H1 (cell line): ENCODE measurements around the gene ST6GALNAC3. TPM values are rescaled to one million over a fixed set of nuclear protein-coding genes. Genes with fewer than 3 reads are reported as not detected.

ENCODE experiments used
- CTCF ChIA-PET: fragments of 300-600 bp; sonication (Branson Sonifier 250); formaldehyde crosslinking; loops from one replicate; lab custom pipeline; 2021; ENCODE audit not compliant: partially characterized antibody; lab: Charles Lee
- POLR2A ChIA-PET: fragments of 300-600 bp; sonication (Branson Sonifier 250); formaldehyde crosslinking; loops from one replicate; lab custom pipeline; 2021; ENCODE audit warnings: inconsistent platforms; ENCODE audit not compliant: partially characterized antibody; lab: Charles Lee
- DNase-seq, 2 experiments: peaks; one replicate each; pipeline versions ENCODE4 v3.0.0 to v3.0.0-alpha.2; 2010 to 2022; ENCODE audit warnings: low spot score in 2 of 2, low read depth in 1 of 2, mixed read lengths in 1 of 2
- FAIRE-seq: peaks from 2 replicates; lab custom pipeline; 2011; peaks lifted over from hg19 to GRCh38; lab: Jason Lieb, UNC
- H2AFZ ChIP-seq: 2 replicates; pipeline ENCODE4 v1.8.1; 2012; ENCODE audit warnings: low read length, inconsistent platforms
- H2AK5ac ChIP-seq: 2 replicates; pipeline ENCODE4 v1.6.1; 2013; ENCODE audit warnings: low read depth, low read length
- H2BK120ac ChIP-seq: replicated peaks from 2 replicates; pipeline ENCODE3; 2013; ENCODE audit warnings: low read depth, low read length, inconsistent platforms
- H2BK12ac ChIP-seq: 2 replicates; pipeline ENCODE4 v1.6.1; 2013; ENCODE audit warnings: low read depth, low read length
- H2BK15ac ChIP-seq: 2 replicates; pipeline ENCODE4 v1.6.1; 2013; ENCODE audit warnings: low read length
- H2BK20ac ChIP-seq: 2 replicates; pipeline ENCODE4 v1.6.1; 2013; ENCODE audit warnings: low read length
- H2BK5ac ChIP-seq: 2 replicates; pipeline ENCODE4 v1.6.1; 2013; ENCODE audit warnings: low read depth, low read length
- H3K14ac ChIP-seq: 2 replicates; pipeline ENCODE4 v1.6.1; 2013; ENCODE audit warnings: inconsistent platforms; ENCODE audit not compliant: insufficient read length
- H3K18ac ChIP-seq: 2 replicates; pipeline ENCODE4 v1.6.1; 2013; ENCODE audit warnings: low read length; ENCODE audit errors: extremely low read depth
- H3K23ac ChIP-seq: 2 replicates; pipeline ENCODE4 v1.6.1; 2013; ENCODE audit warnings: inconsistent platforms; ENCODE audit not compliant: insufficient read length
- H3K23me2 ChIP-seq: 2 replicates; pipeline ENCODE4 v1.6.1; 2013; ENCODE audit warnings: low read depth, low read length
- H3K27ac ChIP-seq: 2 replicates; pipeline ENCODE4 v1.6.1; 2011; ENCODE audit warnings: low read depth, low read length, inconsistent platforms
- H3K27me3 ChIP-seq, 4 experiments: replicated peaks in 1 of 4; 1 replicate in 1 of 4; 2 replicates in 3 of 4; pipeline versions ENCODE4 v1.6.1 to v1.8.1; 2011 to 2013; ENCODE audit warnings: low read length in 3 of 4, mild to moderate bottlenecking in 3 of 4, inconsistent platforms in 2 of 4, mixed read lengths in 2 of 4, moderate library complexity in 1 of 4; ENCODE audit not compliant: control insufficient read depth in 3 of 4, insufficient read depth in 3 of 4; ENCODE audit errors: extremely low read depth in 1 of 4
- H3K36me3 ChIP-seq, 4 experiments: 2 replicates each; pipeline versions ENCODE4 v1.6.1 to v1.8.1; 2011 to 2013; ENCODE audit warnings: mild to moderate bottlenecking in 4 of 4, low read length in 3 of 4, moderate library complexity in 2 of 4, control low read depth in 1 of 4, inconsistent platforms in 1 of 4; ENCODE audit not compliant: insufficient read depth in 4 of 4, control insufficient read depth in 2 of 4
- H3K4ac ChIP-seq: replicated peaks from 2 replicates; pipeline ENCODE3; 2013; ENCODE audit warnings: low read length, low read depth, mixed read lengths, inconsistent platforms; ENCODE audit not compliant: insufficient read length
- H3K4me1 ChIP-seq, 4 experiments: replicated peaks in 1 of 4; 1 replicate in 1 of 4; 2 replicates in 3 of 4; pipeline versions ENCODE4 v1.6.1 to v1.8.1; 2011 to 2013; ENCODE audit warnings: low read length in 3 of 4, inconsistent platforms in 2 of 4, mixed read lengths in 1 of 4; ENCODE audit not compliant: insufficient read depth in 4 of 4, control insufficient read depth in 3 of 4
- H3K4me2 ChIP-seq, 2 experiments: 2 replicates each; pipeline versions ENCODE4 v1.6.1 to v1.8.1; 2011 to 2013; ENCODE audit warnings: low read depth in 2 of 2, low read length in 2 of 2, control low read depth in 1 of 2, inconsistent platforms in 1 of 2, mild to moderate bottlenecking in 1 of 2; ENCODE audit not compliant: insufficient read depth in 1 of 2
- H3K4me3 ChIP-seq, 4 experiments: fragments of 200-600, 300-600 bp in 1 of 4; sonication (generic), shearing (Covaris generic), sonication (Bioruptor Twin) in 1 of 4; 2 replicates each; pipeline versions ENCODE4 v1.5.1 to v1.8.1; 2011 to 2016; ENCODE audit warnings: low read length in 4 of 4, low read depth in 3 of 4, control low read depth in 2 of 4, inconsistent platforms in 2 of 4, mild to moderate bottlenecking in 2 of 4, mixed read lengths in 1 of 4, moderate library complexity in 1 of 4; ENCODE audit not compliant: insufficient read depth in 2 of 4; ENCODE audit errors: extremely low read depth in 1 of 4
- H3K56ac ChIP-seq: replicated peaks from 2 replicates; pipeline ENCODE3; 2013; ENCODE audit warnings: low read depth, mild to moderate bottlenecking, mixed read lengths, low read length, inconsistent platforms; ENCODE audit not compliant: insufficient read length
- H3K79me1 ChIP-seq: 2 replicates; pipeline ENCODE4 v1.6.1; 2013; ENCODE audit warnings: low read depth, low read length, control low read depth
- H3K79me2 ChIP-seq, 2 experiments: 2 replicates each; pipeline versions ENCODE4 v1.6.1 to v1.8.1; 2012 to 2013; ENCODE audit warnings: low read length in 2 of 2, mild to moderate bottlenecking in 2 of 2, inconsistent platforms in 1 of 2; ENCODE audit not compliant: insufficient read depth in 2 of 2, control insufficient read depth in 1 of 2
- H3K9ac ChIP-seq, 4 experiments: replicated peaks in 1 of 4; 1 replicate in 1 of 4; 2 replicates in 3 of 4; pipeline versions ENCODE4 v1.6.1 to v1.8.1; 2011 to 2013; ENCODE audit warnings: low read depth in 3 of 4, low read length in 3 of 4, control low read depth in 2 of 4, mild to moderate bottlenecking in 2 of 4, moderate library complexity in 2 of 4, inconsistent platforms in 1 of 4; ENCODE audit errors: extremely low read depth in 1 of 4
- H3K9me3 ChIP-seq, 2 experiments: 2 replicates each; pipeline versions ENCODE4 v1.6.1 to v1.8.1; 2012 to 2013; ENCODE audit warnings: mild to moderate bottlenecking in 2 of 2, moderate library complexity in 2 of 2, control low read depth in 1 of 2, inconsistent platforms in 1 of 2, low read depth in 1 of 2, low read length in 1 of 2, mixed read lengths in 1 of 2; ENCODE audit not compliant: insufficient read depth in 2 of 2
- H4K20me1 ChIP-seq, 2 experiments: replicated peaks in 1 of 2; 2 replicates each; pipeline versions ENCODE3 to v1.8.1; 2011 to 2013; ENCODE audit warnings: inconsistent platforms in 2 of 2, low read length in 2 of 2, mild to moderate bottlenecking in 1 of 2; ENCODE audit not compliant: insufficient read depth in 2 of 2, control insufficient read depth in 1 of 2
- H4K5ac ChIP-seq: 2 replicates; pipeline ENCODE4 v1.6.1; 2013; ENCODE audit warnings: low read length, low read depth, mixed read lengths, inconsistent platforms; ENCODE audit not compliant: insufficient read length
- H4K8ac ChIP-seq: 2 replicates; pipeline ENCODE4 v1.8.0; 2013; ENCODE audit warnings: mild to moderate bottlenecking, moderate library complexity, low read length, inconsistent platforms; ENCODE audit not compliant: insufficient read depth; ENCODE audit errors: extremely low read depth
- H4K91ac ChIP-seq: replicated peaks from 2 replicates; pipeline ENCODE3; 2013; ENCODE audit warnings: low read length, mixed read lengths, inconsistent platforms; ENCODE audit not compliant: insufficient read length
- ASH2L ChIP-seq: fragments of 200-600, 300-600 bp; sonication (generic); IDR thresholded peaks from one replicate; pipeline ENCODE4 v1.7.1; 2017; ENCODE audit warnings: low read length
- CTCF ChIP-seq, 3 experiments: IDR thresholded peaks; 1 replicate in 2 of 3; 2 replicates in 1 of 3; pipeline versions ENCODE4 v1.5.1 to v1.6.1; 2011; ENCODE audit warnings: low read length in 3 of 3, mild to moderate bottlenecking in 3 of 3, inconsistent platforms in 2 of 3, low read depth in 1 of 3, moderate library complexity in 1 of 3; ENCODE audit not compliant: insufficient read depth in 1 of 3; ENCODE audit errors: control extremely low read depth in 1 of 3
- E2F6 ChIP-seq: IDR thresholded peaks from 2 replicates; pipeline ENCODE4 v1.6.1; 2012; ENCODE audit warnings: inconsistent platforms
- HDAC6 ChIP-seq: IDR thresholded peaks from one replicate; pipeline ENCODE4 v1.7.1; 2012; ENCODE audit warnings: low read depth, mild to moderate bottlenecking, inconsistent platforms, low read length, moderate library complexity
- JUN ChIP-seq: IDR thresholded peaks from 2 replicates; pipeline ENCODE4 v1.6.1; 2011; ENCODE audit warnings: low read depth, mild to moderate bottlenecking, improper control_type of control experiment, low read length
- POLR2AphosphoS5 ChIP-seq: IDR thresholded peaks from 2 replicates; pipeline ENCODE4 v1.6.1; 2011; ENCODE audit warnings: low read depth, low read length
- POU5F1 ChIP-seq: IDR thresholded peaks from 2 replicates; pipeline ENCODE4 v1.6.1; 2011; ENCODE audit warnings: low read depth, mild to moderate bottlenecking, low read length, moderate library complexity
- SIN3A ChIP-seq, 2 experiments: IDR thresholded peaks in 1 of 2; conservative IDR thresholded peaks in 1 of 2; 2 replicates each; pipeline ENCODE4 v1.6.1; 2011 to 2012; ENCODE audit warnings: low read length in 2 of 2, improper control_type of control experiment in 1 of 2, low read depth in 1 of 2, mild to moderate bottlenecking in 1 of 2
- SIRT6 ChIP-seq: IDR thresholded peaks from one replicate; pipeline ENCODE4 v1.7.1; 2012; ENCODE audit warnings: low read length, inconsistent platforms
- SIX5 ChIP-seq: IDR thresholded peaks from 2 replicates; pipeline ENCODE4 v1.6.1; 2011; ENCODE audit warnings: mild to moderate bottlenecking, low read depth, low read length
- SRF ChIP-seq: IDR thresholded peaks from 2 replicates; pipeline ENCODE4 v1.6.1; 2011; ENCODE audit warnings: mild to moderate bottlenecking, low read depth, low read length, moderate library complexity
- ZNF274 ChIP-seq: IDR thresholded peaks from 2 replicates; pipeline ENCODE4 v1.7.0; 2012; ENCODE audit warnings: low read length, borderline replicate concordance; ENCODE audit errors: extremely low read depth
- WGBS, 2 experiments: shearing (Covaris generic) in 1 of 2; methylation state at CpG; one replicate each; pipeline versions ENCODE4 v1.1.6 to v1.1.7; 2013 to 2015; ENCODE audit warnings: low lambda C conversion rate in 2 of 2, mixed read lengths in 2 of 2, inconsistent platforms in 1 of 2, low coverage in 1 of 2, missing lambda C conversion rate in 1 of 2; ENCODE audit not compliant: insufficient replicate concordance in 2 of 2, insufficient coverage in 1 of 2, insufficient read length in 1 of 2; ENCODE audit errors: extremely low coverage in 1 of 2, missing lambda C conversion rate in 1 of 2; 5-methylcytosine and 5-hydroxymethylcytosine counted together
- polyA plus RNA-seq, 7 experiments: library from polyadenylated mRNA; depleted of rRNA in 3 of 7; stranded (reverse) in 5 of 7; unstranded in 2 of 7; fragments of >200 nt in 5 of 7; fragments of 200-250 nt in 2 of 7; gene quantifications; 1 replicate in 5 of 7; 2 replicates in 1 of 7; 4 replicates in 1 of 7; pipeline versions ENCODE4 v1.2.1 to v1.2.3, GENCODE V29; 2011 to 2013; ENCODE audit warnings: missing spikeins in 2 of 7, mixed read lengths in 2 of 7
- total RNA-seq: library from RNA; stranded (reverse); fragmentation: NEBNext Ultra II Directional; extraction: Animal tissue kit (Norgen Biotek cat#: 25700); gene quantifications from 2 replicates; pipeline ENCODE4 v1.2.1, GENCODE V29; 2021

Gene ST6GALNAC3
- total and polyA plus RNA-seq, 2 of the 8 experiments (the other 6 are each of a cell fraction or from before 2014, with no cell fraction given) = 4.9 to 19.0 TPM

- Histone ChIP-seq H3K9ac (no peak overlapping the region), H3K4ac (no peak overlapping the region), H3K27ac (no peak overlapping the region), H3K4me1 (no peaks in the 10 kb centered on the region), H3K56ac (no peak overlapping the region), H4K91ac (no peak overlapping the region), H4K5ac (no peak overlapping the region), H3K9me3 (peaks cover 7 to 10% of the 10 kb centered on the region in 2 experiments; a peak in 2 of 4 replicates), H3K4me3 (no peak overlapping the region), H3K4me2 (no peak overlapping the region), H2BK12ac (no peak overlapping the region), H4K20me1 (no peaks in the 10 kb centered on the region), H2AFZ (no peak overlapping the region), H2BK15ac (no peak overlapping the region), H3K79me1 (no peaks in the 10 kb centered on the region), H3K36me3 (no peaks in the 10 kb centered on the region), H2BK20ac (no peak overlapping the region), H3K23ac (no peak overlapping the region), H2BK120ac (no peak overlapping the region), H3K79me2 (no peaks in the 10 kb centered on the region), H2BK5ac (no peak overlapping the region), H3K14ac (no peak overlapping the region), H3K18ac (no peak overlapping the region), H3K27me3 (no peaks in the 10 kb centered on the region), H2AK5ac (no peak overlapping the region), H4K8ac (no peak overlapping the region), H3K23me2 (no peaks in the 10 kb centered on the region)
- POLR2A ChIA-PET = no interaction called here
- no peak for FAIRE-seq
- CTCF ChIA-PET = no interaction called here
- DNase-seq = no peak
- 84% methylated on average over 3 of the region's 3 CpGs; no CpG with 5 or more reads in 1 of the 2 experiments for WGBS, 2 experiments
- TF ChIP-seq ASH2L (no peak), SIN3A (conservative IDR thresholded peaks at IDR 0.05 in 1 of 2, IDR thresholded peaks at IDR 0.05 in 1 of 2; ENCODE audit: low read depth in 1 of 2, low read length in 2 of 2) (no peak), E2F6 (no peak), ZNF274 (no peak), SIX5 (no peak), HDAC6 (no peak), POU5F1 (no peak), POLR2AphosphoS5 (no peak), SRF (no peak), JUN (no peak), SIRT6 (no peak), CTCF (IDR thresholded peaks at IDR 0.05; ENCODE audit: control extremely low read depth in 1 of 3, insufficient read depth in 1 of 3, low read depth in 1 of 3, low read length in 3 of 3) (no peak)
Observed at GRCh38 chr1:76593618-76594017, 519.1 kb downstream of the ST6GALNAC3 start.
